Superior temporal gyrus (tissue), 1 donor: Measurements from ENCODE around the gene ATF7.
"Not testable (repeated sequence)": the region's sequence is repeated elsewhere in the genome, so short reads cannot be mapped to it uniquely, and the experiment has no call there.

Experiments used
- DNase-seq: peaks from one replicate; pipeline ENCODE4 v3.0.0-alpha.2; 2016; ENCODE audit errors: extremely low spot score

Gene ATF7

DNA sequence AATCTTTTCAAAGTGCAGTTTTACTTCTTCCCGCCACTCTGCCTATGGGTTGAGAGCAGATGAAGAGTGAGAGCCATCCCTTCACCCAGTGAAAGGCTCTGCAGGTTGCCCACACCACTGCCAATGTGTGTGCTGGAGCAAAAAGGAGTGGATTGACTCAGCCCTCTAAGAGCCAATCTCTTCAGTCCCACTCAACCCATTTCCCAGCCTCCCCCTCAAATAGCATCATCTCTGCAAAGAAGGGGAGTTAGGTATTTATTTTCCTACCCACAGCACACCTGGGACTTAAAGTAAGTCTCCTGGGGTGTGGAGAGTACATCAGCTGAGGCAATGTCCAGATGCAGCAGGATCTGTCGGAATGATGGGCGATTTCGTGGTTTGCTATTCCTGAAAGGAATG, 142.2 kb downstream of the ATF7 start:
- DNase-seq: no peak

DNA sequence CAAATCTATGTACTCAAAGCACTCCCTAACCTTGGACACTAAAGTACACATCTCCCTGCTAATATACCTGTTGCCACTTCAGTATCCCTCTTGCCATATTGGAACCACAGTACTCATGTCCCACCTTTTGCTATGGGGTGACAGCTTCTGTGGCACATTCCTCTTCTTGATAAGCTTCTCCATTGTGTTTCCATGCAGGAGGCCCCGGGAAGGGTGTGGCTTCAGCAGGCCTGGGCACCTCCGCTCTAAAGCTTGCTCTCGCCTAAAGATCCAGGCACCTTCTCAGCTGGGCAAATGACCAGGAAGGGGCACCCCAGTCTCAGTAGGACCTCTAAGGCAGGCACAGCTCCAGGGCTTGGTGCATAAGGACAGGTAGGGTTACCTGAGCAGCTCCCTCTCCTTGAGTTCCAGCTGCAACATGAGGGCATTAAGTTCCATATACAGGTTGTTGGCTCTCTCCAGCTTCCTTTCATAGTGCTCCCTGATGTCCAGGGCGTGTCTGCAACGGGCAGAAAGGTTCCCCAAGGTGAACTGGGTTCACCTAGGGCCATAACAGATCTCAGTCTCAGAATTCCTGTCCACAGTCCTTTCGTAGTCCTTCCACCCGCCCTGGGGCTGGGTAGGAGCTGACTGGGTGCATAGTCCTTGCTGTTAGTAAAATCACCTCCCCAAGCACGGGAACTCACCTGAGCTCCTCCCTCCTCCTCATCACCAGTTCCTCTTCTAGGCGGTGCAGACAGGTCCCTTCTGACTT, 142.8 kb downstream of the ATF7 start:
- DNase-seq: no peak

DNA sequence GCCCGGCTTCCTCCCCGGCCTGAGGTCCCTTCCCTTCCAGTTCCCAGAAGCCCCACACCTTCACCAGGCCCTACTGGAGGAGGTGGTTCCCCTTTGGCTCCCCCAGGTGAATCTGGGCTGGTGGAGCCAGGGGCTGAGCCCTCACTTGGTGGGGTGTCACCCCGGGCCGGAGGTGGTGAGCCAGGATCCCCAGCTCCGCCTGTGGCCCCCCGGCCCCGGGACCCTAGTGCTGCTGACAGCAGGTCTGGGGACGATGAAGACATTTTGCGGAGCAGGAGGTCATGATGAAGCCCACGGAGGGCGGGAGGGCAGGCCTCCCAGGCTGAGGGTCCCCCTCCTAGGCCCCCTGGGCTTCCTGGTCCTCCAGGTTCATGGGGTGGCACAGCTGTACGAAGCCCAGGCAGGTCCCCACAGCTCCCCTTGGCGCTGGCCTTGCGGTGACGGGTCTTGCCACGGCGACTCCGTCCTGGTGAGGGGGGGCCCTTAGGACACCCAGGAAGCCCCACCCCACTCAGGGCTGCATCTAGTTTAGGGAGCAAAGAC, 143.5 kb downstream of the ATF7 start:
- no peak for DNase-seq

DNA sequence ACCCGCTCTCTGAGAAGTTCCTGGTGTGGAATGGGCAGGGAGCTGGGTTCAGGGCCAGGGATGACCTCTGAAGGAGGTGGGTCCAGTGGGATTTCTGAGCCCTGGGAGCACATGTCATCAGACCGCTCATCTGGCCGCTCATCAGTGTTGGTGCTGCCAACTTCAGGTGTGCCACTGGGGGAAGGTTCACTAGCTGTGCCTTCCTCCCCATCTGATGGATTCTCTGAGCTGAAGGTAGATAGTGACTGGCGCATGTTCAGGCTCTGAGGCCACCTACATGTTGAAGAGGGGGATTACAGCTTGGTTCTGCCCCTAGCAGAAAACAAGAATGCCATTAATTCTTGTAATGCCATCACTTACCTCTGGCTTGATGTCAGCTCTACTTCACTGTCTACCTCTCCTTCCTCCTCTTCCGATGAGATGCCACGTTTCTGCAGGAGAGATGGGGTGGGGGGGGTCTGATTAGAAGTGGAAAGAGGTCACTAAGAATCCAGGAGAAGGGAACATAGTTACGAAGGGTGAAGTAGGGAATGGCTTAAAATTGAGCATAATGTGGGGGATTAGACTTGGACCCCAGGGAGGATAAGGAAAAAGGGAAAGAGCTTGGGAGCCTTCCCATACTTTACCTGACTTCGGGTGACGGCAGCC, 144.1 kb downstream of the ATF7 start:
- DNase-seq: no peak

DNA sequence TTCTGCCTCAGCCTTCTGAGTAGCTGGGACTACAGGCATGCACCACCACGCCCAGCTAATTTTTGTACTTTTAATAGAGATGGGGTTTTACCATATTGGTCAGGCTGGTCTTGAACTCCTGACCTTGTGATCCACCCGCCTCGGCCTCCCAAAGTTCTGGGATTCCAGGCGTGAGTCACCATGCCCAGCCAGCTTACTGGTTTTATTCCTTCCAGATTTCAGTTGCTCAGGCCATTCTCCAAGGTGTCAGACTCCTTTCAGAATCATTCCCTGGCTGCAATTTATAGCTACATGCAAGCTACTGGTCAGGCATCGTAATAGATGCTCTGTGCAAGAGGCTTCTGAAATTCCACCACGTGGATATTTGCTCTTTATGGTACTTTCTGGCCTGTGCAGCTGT, 144.7 kb downstream of the ATF7 start:
- DNase-seq: not testable (repeated sequence)

DNA sequence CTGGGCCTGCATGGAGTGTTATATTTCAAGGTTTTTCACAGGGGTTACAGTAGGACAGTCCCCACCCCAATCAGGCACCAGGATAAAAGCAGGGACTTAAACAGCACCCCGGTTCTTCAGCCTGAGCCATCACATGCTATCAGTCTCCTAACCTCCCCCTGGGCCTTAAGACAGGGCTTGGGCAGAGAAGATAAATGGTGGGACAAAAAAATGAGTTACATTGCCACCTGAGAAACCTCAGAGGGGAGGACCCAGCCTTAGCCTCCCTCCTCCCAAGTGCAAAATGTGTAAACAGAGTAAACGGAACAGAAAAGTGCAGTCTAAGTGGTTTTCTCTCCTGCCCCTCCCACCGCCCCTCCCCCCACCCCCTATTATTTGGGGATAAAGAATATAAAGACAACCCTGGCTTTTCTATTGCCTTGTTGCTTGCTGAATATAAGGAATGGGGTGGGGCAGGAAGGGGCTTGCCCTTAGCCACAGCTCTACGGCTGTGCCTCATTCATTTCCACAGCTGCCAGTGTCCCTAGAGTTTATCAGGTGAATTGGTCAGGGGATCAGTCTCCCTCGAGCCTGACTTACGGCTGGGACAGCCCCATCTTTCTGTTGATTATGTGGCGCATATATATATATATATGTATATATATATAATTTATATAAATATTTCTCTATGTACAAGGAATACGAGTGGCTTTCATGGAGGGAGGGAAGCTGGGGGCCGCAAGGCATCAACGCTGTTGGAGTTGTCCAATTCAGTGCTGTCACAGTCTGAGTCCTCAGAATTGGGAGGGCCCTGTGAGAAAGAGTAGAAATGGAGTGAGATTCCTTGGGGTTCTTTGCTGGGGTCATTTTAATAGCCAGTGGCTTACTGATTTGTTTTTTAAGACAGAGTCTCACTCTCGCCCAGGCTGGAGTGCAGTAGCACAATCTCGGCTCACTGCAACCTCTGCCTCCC, 145.4 kb downstream of the ATF7 start:
- no peak for DNase-seq

DNA sequence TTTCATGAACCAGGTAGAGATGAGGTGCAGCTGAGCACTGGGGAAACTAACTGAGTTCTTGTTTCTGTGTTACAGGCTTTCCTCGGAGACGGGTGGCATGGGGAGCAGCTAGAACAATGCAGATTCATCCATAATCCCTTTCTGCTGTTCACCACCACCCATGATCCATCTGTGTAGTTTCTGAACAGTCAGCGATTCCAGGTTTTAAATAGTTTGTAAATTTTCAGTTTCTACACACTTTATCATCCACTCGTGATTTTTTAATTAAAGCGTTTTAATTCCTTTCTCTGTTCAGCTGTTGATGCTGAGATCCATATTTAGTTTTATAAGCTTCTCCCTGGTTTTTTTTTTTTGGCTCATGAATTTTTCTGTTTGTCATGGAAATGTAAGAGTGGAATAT, 146.9 kb downstream of the ATF7 start:
- no peak for DNase-seq

DNA sequence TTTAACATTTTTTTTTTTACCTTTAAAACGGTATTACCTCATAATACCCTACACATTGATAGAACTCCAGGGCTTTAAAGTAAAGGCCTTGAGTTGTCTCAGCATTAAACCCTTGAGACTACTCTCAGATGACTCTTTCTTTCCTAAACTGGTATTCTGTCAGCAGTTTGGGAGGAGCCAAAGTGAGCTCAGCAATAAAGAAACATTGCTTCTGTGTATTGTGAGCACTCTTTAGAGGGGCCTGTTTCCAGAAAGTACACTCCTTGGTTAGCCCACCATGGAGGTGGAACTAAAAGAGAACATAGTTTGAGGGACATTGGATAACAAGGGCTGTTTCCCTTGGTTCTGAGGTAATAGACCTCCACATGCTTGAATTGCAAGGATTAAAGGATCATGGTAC, 147.3 kb downstream of the ATF7 start:
- DNase-seq: no peak

DNA sequence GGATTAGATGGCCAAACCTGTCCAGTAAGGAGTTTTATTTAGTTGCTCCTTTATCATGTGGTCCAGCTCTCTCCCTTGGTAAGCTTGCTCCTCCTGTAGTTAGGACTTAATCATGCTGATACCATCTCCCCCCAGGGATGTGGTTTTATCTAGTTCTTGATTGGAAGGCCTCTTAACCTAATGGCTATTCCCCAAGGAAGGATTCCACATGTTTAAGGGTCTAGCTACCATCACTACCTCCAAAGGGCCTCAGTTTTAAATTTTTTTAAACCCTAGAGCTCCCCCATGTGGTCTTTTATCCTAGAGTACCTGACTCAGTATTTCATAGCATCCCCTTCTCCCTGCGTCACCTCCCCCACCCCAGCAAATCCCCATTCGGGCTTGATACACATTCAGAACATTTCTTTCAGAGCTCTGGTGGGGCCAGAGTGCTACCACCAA, 149.4 kb downstream of the ATF7 start:
- DNase-seq: no peak

DNA sequence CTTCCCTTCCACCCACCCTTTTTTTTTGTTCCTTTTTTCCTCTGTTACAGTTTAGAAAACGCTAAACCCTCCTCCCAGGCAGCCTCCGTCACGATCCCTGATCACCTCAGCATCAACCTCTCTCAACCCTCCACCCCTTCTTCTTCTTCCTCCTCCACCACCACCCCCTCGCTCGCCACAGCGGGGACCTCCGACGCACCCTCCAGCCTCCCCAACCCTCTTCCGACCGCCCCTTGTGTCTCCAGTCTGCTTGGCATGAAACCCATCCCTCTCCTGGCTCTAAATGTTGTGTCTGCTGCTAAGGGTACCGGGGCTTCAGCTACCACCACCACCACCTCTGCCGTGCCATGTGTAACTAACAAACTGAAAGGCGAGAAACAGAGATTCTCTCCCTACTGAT, 151.4 kb downstream of the ATF7 start:
- no peak for DNase-seq

DNA sequence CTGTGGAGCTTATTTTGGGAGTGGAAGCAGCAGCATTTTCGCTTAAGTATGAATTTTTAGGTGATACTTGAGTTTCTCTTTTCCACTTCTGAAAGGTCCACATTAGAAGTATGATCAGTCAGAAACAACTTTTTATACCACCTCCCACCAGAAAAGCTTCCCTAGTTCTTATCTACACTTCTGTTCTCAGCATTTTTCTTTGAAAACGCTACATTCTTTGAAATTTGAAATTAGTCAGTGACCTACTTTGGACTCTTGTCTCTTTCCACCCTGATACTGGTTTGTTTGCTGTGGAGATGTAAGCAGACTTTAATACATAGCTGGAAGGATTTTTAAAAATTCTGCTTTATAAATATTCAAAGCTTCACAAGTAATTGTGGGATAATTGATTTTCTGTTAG, 152.1 kb downstream of the ATF7 start:
- DNase-seq: no peak

DNA sequence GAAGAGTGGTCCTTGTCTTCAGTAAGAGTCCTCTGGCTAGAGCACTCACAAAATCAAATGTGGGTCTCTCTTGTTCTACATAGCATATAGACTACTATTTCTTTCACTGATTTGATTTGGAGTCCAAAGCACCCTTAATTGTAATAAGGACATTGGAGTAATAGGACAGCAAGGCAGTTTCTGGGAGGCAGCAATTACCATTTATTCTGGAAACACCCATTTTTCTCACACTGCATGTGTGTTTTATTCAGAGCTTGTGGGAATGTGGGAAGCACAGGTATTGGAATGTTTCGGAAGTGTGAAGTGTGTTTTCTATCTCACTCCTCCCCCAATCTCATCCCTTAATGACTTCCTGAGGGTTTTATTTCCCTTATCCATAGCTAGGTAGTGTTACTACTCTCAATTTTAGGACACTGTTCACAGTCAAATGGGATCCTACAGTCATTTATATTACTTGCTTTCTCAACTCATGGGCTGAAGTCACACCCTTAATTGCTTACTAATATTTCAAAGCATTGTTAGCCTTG, 154.1 kb downstream of the ATF7 start:
- no peak for DNase-seq

DNA sequence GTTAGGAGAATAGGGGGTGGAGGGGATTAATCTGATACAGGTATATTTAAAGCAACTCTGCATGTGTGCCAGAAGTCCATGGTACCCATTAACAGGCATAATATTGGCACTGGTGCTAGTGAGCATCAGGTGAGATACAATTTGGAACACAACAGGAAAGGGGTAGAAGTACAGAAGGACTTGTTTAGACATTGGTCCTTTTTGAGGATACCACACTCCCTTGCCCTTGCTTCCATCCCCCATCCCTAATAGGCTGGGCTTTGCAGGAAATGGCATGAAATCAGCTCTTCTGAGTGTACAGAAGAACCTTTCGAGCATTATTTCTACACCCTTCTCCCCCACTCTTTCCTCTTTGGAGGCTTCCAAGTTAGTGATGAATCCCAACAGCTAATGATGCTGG, 157.9 kb downstream of the ATF7 start:
- no peak for DNase-seq

DNA sequence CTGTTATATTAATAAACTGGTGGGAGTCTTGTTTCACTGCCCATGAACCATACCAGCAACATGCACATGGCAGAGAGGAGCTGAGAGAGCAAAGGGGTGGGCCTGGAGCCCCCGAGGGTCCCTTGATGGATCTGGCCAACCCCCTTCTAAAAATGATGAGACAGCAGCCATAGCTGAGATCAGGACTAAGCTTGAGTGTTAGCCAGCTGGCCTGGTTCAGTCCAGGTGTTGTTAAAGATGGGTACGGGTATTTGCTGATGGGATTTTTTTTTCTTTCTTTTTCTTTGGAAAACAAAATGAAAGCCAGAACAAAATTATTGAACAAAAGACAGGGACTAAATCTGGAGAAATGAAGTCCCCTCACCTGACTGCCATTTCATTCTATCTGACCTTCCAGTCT, 158.3 kb downstream of the ATF7 start:
- DNase-seq: no peak

DNA sequence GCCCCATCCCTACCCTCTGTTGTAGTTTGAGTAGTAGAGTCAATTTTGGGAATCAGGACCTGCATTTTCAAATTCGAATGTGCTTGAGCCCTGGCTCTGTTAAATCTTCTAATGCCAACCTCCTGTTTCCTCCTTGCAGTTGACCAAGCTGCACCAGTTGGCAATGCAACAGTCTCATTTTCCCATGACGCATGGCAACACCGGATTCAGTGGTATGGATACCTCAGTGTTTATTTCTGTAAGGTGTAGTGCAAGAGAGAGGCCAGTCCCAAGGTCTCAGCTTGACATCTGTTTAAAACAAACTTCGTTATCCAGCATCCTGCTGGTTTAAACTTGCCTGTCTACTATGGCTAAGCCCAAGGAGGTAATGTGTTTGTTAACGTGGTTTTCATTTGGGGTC, 159.1 kb downstream of the ATF7 start:
- DNase-seq: no peak

DNA sequence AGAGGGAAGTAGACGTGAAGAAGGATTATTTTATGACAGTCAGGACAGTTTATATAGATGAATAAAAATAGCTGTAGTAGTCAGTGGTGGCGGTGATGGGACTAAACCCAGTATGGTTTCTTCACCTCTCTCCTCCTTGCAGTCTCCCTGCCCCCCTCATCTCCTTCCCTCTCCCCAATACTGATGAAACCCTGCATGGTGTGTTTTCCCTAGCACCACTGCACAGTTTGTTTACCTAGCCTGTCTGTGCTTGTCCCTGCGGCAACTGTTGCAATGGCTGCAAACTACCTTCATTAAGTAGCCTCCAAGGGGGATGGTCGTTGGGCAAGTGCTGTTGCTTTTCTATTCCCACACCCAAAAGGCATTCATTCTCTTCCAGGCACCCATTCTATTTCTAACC, 159.5 kb downstream of the ATF7 start:
- DNase-seq: no peak

DNA sequence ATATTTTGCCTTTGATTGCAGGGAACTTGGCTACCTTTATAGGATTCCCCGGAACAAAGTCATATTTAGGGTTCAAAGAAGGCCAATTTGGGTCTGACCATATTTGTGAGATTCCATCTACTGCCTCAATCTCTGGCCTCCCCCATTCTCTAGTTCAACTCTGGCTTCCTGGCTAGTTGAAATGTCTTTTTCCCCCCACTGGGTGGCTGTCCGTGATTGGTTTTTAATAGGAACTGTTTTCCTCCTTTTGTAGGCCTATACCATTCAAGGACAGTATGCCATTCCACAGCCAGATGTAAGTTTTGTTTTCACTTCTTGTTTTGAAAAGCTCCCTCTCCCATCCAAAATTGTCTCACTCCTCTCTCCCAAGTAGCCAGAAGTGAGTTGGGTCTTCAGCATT, 160.5 kb downstream of the ATF7 start:
- DNase-seq: no peak

DNA sequence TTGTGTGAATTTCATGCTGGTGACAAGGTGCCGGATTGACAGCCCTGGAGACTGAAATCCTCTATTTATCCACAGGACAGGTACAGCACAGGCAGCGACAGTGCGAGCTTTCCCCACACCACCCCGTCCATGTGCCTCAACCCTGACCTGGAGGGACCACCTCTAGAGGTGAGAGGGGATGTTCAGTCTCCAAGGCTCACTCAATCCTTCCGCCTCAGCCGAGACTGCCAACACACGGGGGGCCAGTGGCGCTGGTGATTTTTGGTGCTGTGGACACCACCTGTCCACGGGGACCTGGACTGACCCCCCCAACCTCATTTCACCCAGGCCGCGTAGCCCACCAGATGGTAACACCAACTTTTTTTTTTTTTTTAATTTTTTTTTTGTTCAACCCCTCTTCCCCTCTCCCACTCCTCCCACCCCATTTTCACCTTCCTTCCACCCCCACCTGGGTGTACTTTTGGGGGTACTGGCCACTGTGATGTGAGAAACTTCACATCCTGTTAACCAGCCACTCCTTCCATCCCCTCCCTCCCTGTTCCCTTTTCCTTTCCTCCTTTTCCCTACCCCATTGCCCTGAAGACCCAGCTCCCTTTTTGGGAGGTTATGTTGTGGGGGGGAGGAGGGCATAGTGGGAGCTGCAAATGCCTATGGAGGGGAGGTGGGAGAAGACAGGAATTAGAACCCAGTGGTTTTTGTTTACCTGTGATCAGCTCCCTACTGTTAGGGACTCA, 161.3 kb downstream of the ATF7 start:
- no peak for DNase-seq

DNA sequence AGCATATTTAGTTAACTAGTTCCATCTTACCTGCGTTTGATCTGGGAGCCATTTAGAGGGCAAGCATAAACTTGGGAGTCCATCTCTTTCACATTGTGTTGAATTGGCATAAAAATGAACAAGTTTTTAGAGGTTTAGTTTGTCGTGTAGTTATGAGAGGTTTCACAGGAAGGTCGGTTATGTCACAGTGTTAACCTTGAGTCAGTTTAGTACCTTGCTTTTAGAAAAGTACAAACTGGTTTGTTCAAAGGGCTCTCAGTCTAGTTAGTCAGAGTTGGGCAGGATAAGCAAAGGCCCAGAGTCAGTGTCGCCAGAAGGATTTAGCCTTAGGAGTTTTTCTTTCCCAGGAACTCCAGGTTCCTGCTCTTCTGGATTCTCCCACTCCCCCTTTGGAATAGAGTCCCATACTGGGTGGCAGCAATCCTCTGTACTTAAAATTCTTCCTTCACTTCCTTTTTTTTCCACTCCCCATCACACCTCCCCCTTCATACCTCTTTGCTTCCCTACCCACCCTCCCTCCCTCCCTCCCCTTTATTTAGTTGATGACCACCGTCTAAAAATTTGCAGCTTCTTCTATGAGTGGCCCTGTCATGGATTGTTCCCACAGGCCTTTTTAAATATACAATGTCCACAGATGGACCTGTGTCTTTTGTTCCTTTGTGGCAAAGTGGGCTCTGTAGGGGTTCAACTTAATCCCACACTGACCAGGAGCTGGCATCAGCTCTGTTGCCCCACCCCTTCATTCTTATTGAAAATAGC, 162.2 kb downstream of the ATF7 start:
- DNase-seq: no peak

DNA sequence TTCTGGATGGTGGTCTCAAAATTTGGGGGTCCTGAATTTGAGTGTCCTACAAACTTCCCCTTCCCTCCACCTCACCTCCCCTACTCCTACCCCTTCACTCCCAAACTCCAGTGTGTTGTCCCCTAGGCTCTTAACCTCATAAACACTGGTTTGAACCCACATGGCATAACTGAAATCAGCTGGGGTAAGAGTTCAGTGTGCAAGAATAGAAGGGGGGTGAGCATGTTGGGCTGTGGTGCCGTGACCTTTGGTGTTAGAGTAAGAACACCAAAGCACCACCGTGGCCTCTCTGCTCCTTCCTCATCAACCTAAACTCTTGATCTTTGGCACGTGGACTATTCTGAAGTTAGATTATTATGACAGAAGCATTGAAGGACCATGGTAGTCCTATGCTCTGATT, 163.2 kb downstream of the ATF7 start:
- DNase-seq: no peak

DNA sequence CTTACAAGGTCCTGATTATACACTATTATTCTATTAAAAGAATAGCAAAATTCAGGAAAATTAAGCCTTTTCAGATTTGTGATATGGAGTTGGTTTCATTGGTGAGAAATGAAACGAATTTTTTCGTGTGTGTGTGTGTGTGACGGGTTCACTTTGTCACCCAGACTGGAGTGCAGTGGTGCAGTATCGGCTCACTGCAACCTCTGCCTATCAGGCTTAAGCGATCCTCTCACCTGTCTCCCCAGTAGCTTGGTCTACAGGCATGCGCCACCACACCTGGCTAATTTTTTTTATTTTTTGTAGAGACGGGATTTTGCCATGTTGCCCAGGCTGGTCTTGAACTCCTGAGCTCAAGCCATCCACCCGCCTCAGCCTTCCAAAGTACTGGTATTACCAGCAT, 164.6 kb downstream of the ATF7 start:
- no peak for DNase-seq
